Astrocyte (in vitro differentiated cells and primary cell): ENCODE results near the gene MACC1.

ENCODE experiments used
- EZH2 ChIP-seq: IDR thresholded peaks from 2 replicates; pipeline ENCODE4 v1.6.1; 2012; ENCODE audit warnings: mild to moderate bottlenecking, low read length, inconsistent platforms; ENCODE audit not compliant: insufficient read depth
- TF ChIP-seq, protein P1 (sequence below): IDR thresholded peaks from 2 replicates; pipeline ENCODE4 v1.5.1; 2011; ENCODE audit warnings: low read depth, mild to moderate bottlenecking, inconsistent platforms, low read length, moderate library complexity; ENCODE audit not compliant: insufficient read depth

DNA sequence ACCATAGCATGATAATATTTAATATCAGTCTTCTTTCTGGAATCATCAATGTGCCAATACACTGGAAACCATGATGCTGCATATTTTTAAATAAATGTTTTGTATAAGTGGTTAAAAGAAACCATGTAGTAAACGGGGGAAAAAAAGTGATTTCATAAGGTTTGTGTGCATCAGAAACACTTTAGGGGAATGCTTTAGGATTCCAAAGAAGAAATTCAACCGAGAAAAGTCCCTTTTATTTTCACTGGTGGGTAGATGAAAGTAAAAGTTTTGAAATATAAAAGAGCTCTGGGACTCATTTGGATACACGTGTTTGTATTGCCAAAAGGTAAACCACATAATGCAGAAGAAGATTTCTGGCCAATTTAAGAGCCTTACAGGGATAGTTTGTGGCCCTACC, 11.9 kb upstream of the MACC1 start:
- TF ChIP-seq, protein P1, sequence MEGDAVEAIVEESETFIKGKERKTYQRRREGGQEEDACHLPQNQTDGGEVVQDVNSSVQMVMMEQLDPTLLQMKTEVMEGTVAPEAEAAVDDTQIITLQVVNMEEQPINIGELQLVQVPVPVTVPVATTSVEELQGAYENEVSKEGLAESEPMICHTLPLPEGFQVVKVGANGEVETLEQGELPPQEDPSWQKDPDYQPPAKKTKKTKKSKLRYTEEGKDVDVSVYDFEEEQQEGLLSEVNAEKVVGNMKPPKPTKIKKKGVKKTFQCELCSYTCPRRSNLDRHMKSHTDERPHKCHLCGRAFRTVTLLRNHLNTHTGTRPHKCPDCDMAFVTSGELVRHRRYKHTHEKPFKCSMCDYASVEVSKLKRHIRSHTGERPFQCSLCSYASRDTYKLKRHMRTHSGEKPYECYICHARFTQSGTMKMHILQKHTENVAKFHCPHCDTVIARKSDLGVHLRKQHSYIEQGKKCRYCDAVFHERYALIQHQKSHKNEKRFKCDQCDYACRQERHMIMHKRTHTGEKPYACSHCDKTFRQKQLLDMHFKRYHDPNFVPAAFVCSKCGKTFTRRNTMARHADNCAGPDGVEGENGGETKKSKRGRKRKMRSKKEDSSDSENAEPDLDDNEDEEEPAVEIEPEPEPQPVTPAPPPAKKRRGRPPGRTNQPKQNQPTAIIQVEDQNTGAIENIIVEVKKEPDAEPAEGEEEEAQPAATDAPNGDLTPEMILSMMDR = no peak
- no peak for TF ChIP-seq EZH2
